ENCODE results near the gene ADAMTS12.

GRCh38 chr5:33793836-33794549, 97.8 kb downstream of the ADAMTS12 start:
- TF ChIP-seq EZH2 (IDR thresholded peaks at IDR 0.05; ENCODE audit: insufficient read depth, poor library complexity, severe bottlenecking): no peak
- TF ChIP-seq EZH2phosphoT487 (IDR thresholded peaks at IDR 0.05; ENCODE audit: insufficient read depth, low read depth): no peak

Data from GM23248 (cell line).